ENCODE measurements around the gene CARD19. TPM values are rescaled to one million over a fixed set of nuclear protein-coding genes. Genes with fewer than 3 reads are reported as not detected.

The CARD19 gene
- total and polyA plus RNA-seq, 4 donors: 31.1 to 70.7 (median 48.5) TPM

DNA sequence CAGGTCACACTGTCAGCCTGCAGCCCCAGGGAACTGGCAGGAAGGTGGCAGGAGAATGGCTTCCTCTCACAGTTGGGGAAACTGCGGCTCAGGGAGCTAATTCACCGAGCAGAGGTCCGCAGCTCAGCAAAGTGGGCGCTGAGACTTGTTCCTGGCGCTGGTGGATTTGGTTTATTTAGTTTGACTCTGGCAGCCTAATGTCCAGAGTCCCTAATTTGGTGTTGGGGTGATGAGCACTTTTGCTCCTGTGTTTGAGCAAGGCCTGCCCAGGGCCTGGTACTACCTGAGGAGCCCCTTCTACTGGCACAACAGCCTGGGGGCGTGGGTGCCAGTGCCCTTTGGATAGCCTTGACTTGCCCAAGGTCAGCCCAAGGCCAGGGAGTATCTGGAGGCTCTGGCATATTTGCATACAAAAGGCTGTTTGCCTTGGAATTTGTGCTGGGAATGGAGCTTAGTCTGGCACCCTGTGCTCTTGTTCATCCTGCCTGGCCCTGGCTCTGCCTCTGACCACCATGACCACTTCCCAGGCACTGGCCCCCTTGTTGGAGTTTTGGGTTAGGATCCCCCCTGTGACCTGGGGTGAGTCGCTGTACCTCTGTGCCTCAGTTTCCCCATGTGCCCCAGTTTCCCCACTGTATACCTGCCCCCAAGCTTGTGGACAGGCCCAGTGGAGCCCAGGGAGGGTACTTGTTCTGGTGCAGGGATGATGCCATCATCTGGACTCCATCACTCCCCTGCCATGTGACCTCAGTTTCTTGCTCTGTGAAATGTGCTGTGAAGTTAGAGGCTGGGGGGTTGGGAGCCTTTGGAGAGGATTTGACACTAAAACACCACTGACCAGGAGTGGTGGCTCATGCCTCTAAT lies 36.1 kb upstream of the CARD19 start:
- no peak overlapping the region for H3K4me3 ChIP-seq
- peaks cover 0 to 6% (median 0%) of the 10 kb centered on the region in 5 donors for H3K4me1 ChIP-seq (ENCODE audit: control insufficient read depth in 5 of 5, insufficient read depth in 5 of 5, low read length in 5 of 5)
- ATAC-seq (ENCODE audit: insufficient read depth, low FRiP score) (no peak), DNase-seq (no peak)
- H3K27me3 ChIP-seq (ENCODE audit: control insufficient read depth in 3 of 3, insufficient read depth in 3 of 3, low read length in 2 of 3): no peaks in the 10 kb centered on the region
- no peaks in the 10 kb centered on the region for H3K9me3 ChIP-seq (ENCODE audit: control insufficient read depth in 4 of 4, insufficient read depth in 3 of 4, low read length in 3 of 4)
- no peak overlapping the region for H3K9ac ChIP-seq (ENCODE audit: insufficient read depth in 1 of 2, low read length in 2 of 2)
- WGBS, 2 donors: 48 to 78% methylated on average over 7 of the region's 7 CpGs
- H3K27ac ChIP-seq (ENCODE audit: low read depth in 1 of 2, low read length in 1 of 2): no peak overlapping the region
- TF ChIP-seq CTCF (IDR thresholded peaks at IDR 0.05; ENCODE audit: control extremely low read depth, extremely low read depth): no peak
- no peaks in the 10 kb centered on the region for H3K36me3 ChIP-seq (ENCODE audit: control insufficient read depth in 4 of 4, insufficient read depth in 4 of 4, low read length in 4 of 4)

- TF ChIP-seq CTCF (IDR thresholded peaks at IDR 0.05; ENCODE audit: control extremely low read depth, extremely low read depth): no peak
- H3K9me3 ChIP-seq (ENCODE audit: control insufficient read depth in 4 of 4, insufficient read depth in 3 of 4, low read length in 3 of 4): no peaks in the 10 kb centered on the region
- DNase-seq: no peak
- no peaks in the 10 kb centered on the region for H3K36me3 ChIP-seq (ENCODE audit: control insufficient read depth in 4 of 4, insufficient read depth in 4 of 4, low read length in 4 of 4)
- no peak overlapping the region for H3K27ac ChIP-seq (ENCODE audit: low read depth in 1 of 2, low read length in 1 of 2)
- H3K4me3 ChIP-seq: no peak overlapping the region
- WGBS, 2 donors: 72 to 81% methylated on average over 8 of the region's 8 CpGs
- no peak overlapping the region for H3K9ac ChIP-seq (ENCODE audit: insufficient read depth in 1 of 2, low read length in 2 of 2)
- H3K27me3 ChIP-seq (ENCODE audit: control insufficient read depth in 3 of 3, insufficient read depth in 3 of 3, low read length in 2 of 3): no peaks in the 10 kb centered on the region
- peaks cover 0 to 6% (median 0%) of the 10 kb centered on the region in 5 donors for H3K4me1 ChIP-seq (ENCODE audit: control insufficient read depth in 5 of 5, insufficient read depth in 5 of 5, low read length in 5 of 5)
- ATAC-seq (ENCODE audit: insufficient read depth, low FRiP score): no peak
Measured at GRCh38 chr9:93060746-93061259, 35.2 kb upstream of the CARD19 start.

DNA sequence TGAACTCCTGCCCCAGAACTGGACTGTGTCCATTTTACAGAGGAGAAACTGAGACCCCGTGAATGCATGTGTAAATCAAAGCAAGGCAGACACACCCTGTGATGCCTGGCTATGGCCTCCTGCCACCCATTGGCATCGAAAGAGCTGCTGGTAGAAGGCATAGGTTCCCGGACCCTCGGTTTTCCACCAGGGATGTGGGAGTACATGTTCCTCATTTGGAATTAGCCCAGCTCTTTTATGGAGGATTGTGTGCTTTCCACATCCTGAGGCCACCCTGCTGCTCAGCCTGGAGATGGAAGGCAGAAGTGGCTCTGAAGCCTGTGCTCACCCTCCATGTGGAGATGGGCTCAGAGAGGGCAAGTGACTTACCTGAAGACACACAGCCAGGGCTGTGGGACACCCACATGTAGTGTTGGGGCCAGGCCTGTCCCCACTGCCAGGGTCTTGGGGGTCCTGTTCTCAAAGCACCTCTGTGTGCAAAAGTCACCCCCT lies 34.7 kb upstream of the CARD19 start:
- ATAC-seq (ENCODE audit: insufficient read depth, low FRiP score) (no peak), DNase-seq (no peak)
- TF ChIP-seq CTCF (IDR thresholded peaks at IDR 0.05; ENCODE audit: control extremely low read depth, extremely low read depth): no peak
- H3K4me1 ChIP-seq (ENCODE audit: control insufficient read depth in 5 of 5, insufficient read depth in 5 of 5, low read length in 5 of 5): peaks cover 0 to 6% (median 0%) of the 10 kb centered on the region in 5 donors
- H3K4me3 ChIP-seq: no peak overlapping the region
- H3K36me3 ChIP-seq (ENCODE audit: control insufficient read depth in 4 of 4, insufficient read depth in 4 of 4, low read length in 4 of 4): no peaks in the 10 kb centered on the region
- H3K27me3 ChIP-seq (ENCODE audit: control insufficient read depth in 3 of 3, insufficient read depth in 3 of 3, low read length in 2 of 3): no peaks in the 10 kb centered on the region
- WGBS, 2 donors: 87 to 89% methylated on average over 4 of the region's 4 CpGs
- no peak overlapping the region for H3K9ac ChIP-seq (ENCODE audit: insufficient read depth in 1 of 2, low read length in 2 of 2)
- no peak overlapping the region for H3K27ac ChIP-seq (ENCODE audit: low read depth in 1 of 2, low read length in 1 of 2)
- H3K9me3 ChIP-seq (ENCODE audit: control insufficient read depth in 4 of 4, insufficient read depth in 3 of 4, low read length in 3 of 4): no peaks in the 10 kb centered on the region

Measured in lung (tissue), 12 donors.